Prostate gland (tissue), 2 donors: Measurements from ENCODE around the gene EML4.

ENCODE experiments used
- CTCF ChIP-seq, 4 experiments: fragments of 200-600 bp in 2 of 4; fragments of 450-650 bp in 2 of 4; sonication (generic) in 2 of 4; IDR thresholded peaks; 1 replicate in 3 of 4; 2 replicates in 1 of 4; pipeline ENCODE4 v1.5.1; 2016 to 2019; ENCODE audit warnings: antibody characterized with exemption in 4 of 4, mild to moderate bottlenecking in 2 of 4, moderate library complexity in 2 of 4
- POLR2A ChIP-seq: fragments of 450-650 bp; IDR thresholded peaks from one replicate; pipeline ENCODE4 v1.6.1; 2016; ENCODE audit warnings: antibody characterized with exemption, mild to moderate bottlenecking
- POLR2AphosphoS5 ChIP-seq: sonication (generic); formaldehyde crosslinking; IDR thresholded peaks from one replicate; pipeline ENCODE4 v1.6.1; 2017; ENCODE audit warnings: antibody characterized with exemption

GRCh38 chr2:42178335-42178734, 9.2 kb downstream of the EML4 start:
- TF ChIP-seq POLR2AphosphoS5 (no peak), CTCF (IDR thresholded peaks at IDR 0.05) (no peak), POLR2A (no peak)
